ENCODE results near the gene PCBP3.
"Not testable (repeated sequence)": the region's sequence is repeated elsewhere in the genome, so short reads cannot be mapped to it uniquely, and the experiment has no call there.

GRCh38 chr21:45626127-45626526 lies 17.4 kb upstream of the PCBP3 start:
- TF ChIP-seq CTCF (IDR thresholded peaks at IDR 0.05; ENCODE audit: insufficient read depth, low read length); POLR2AphosphoS5 (IDR thresholded peaks at IDR 0.05; ENCODE audit: low read depth); GABPA (IDR thresholded peaks at IDR 0.05; ENCODE audit: low read depth); REST (IDR thresholded peaks at IDR 0.05; ENCODE audit: insufficient replicate concordance, low read depth); SPI1 (IDR thresholded peaks at IDR 0.05; ENCODE audit: borderline replicate concordance, low read depth): not testable (repeated sequence)
